OCI-LY7 (cell line): ENCODE data around the gene CHD1L.

Experiments used
- EZH2phosphoT487 ChIP-seq: fragments of 200-600 bp; sonication (generic); IDR thresholded peaks from 2 replicates; pipeline ENCODE4 v1.6.1; 2018; ENCODE audit warnings: low read depth, borderline replicate concordance, mild to moderate bottlenecking, mixed run types, antibody characterized with exemption, low read length, moderate library complexity, mixed read lengths
- TF ChIP-seq, protein P1 (sequence below): fragments of 200-600 bp; sonication (generic); conservative IDR thresholded peaks from 2 replicates; pipeline ENCODE4 v1.5.1; 2014; ENCODE audit warnings: mild to moderate bottlenecking, antibody characterized with exemption, low read length, moderate library complexity, mixed read lengths

DNA sequence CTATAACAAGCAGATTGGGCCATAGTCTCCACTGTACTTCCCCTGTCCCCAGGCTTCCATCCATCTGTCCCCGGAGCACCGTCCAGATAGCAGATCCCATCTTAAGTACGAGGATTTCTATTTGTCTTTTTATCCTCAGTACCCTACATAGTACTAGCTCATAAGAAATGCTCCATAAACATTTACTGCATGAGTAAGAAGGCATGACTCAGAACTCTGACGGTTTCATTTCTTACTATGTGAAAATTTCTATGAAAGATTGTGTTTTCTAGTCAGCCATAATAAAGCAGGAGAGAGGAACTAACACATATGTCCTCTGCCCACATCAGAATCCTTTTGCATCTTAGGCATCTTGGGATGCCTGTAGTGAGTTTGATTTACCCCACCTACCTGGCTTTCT is 49.5 kb downstream of the CHD1L start:
- TF ChIP-seq, protein P1, sequence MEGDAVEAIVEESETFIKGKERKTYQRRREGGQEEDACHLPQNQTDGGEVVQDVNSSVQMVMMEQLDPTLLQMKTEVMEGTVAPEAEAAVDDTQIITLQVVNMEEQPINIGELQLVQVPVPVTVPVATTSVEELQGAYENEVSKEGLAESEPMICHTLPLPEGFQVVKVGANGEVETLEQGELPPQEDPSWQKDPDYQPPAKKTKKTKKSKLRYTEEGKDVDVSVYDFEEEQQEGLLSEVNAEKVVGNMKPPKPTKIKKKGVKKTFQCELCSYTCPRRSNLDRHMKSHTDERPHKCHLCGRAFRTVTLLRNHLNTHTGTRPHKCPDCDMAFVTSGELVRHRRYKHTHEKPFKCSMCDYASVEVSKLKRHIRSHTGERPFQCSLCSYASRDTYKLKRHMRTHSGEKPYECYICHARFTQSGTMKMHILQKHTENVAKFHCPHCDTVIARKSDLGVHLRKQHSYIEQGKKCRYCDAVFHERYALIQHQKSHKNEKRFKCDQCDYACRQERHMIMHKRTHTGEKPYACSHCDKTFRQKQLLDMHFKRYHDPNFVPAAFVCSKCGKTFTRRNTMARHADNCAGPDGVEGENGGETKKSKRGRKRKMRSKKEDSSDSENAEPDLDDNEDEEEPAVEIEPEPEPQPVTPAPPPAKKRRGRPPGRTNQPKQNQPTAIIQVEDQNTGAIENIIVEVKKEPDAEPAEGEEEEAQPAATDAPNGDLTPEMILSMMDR = no peak
- no peak for TF ChIP-seq EZH2phosphoT487
